ENCODE results near the gene SZT2.

- TF ChIP-seq JUN (CRISPR knock-in tag; IDR thresholded peaks at IDR 0.05) = no peak
- no peak for TF ChIP-seq CTCF (IDR thresholded peaks at IDR 0.05)
- no peak for TF ChIP-seq ZNF232 (CRISPR knock-in tag; IDR thresholded peaks at IDR 0.05)
Measured at GRCh38 chr1:43427941-43428340, 38.2 kb downstream of the SZT2 start.

Measured in WTC11 (cell line).